ENCODE results near the gene GSTM2.

DNA sequence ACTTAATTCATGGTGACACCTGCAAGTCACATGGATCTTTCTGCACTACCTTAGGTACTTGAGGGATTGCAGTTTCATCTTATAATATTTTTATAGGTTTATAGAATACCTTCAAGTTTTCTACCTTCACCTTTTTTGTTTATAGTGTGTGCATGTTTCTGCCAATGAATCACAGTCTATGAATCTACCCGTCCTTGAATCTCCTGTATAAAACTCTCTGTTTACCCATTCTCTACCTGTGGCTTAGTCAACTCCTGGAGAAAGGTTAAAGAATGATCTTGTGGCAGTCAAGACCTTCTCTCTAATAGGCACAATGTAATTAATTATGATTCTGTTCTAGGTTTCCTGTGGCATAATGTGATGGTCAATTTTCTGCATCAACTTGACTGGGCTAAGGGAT is 3.2 kb upstream of the GSTM2 start:
- TF ChIP-seq MYC (IDR thresholded peaks at IDR 0.05; ENCODE audit: low read depth, low read length) = no peak
- TF ChIP-seq, protein P1, sequence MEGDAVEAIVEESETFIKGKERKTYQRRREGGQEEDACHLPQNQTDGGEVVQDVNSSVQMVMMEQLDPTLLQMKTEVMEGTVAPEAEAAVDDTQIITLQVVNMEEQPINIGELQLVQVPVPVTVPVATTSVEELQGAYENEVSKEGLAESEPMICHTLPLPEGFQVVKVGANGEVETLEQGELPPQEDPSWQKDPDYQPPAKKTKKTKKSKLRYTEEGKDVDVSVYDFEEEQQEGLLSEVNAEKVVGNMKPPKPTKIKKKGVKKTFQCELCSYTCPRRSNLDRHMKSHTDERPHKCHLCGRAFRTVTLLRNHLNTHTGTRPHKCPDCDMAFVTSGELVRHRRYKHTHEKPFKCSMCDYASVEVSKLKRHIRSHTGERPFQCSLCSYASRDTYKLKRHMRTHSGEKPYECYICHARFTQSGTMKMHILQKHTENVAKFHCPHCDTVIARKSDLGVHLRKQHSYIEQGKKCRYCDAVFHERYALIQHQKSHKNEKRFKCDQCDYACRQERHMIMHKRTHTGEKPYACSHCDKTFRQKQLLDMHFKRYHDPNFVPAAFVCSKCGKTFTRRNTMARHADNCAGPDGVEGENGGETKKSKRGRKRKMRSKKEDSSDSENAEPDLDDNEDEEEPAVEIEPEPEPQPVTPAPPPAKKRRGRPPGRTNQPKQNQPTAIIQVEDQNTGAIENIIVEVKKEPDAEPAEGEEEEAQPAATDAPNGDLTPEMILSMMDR (IDR thresholded peaks at IDR 0.05; ENCODE audit: extremely low read depth in 1 of 2, insufficient read depth in 1 of 2, low read depth in 1 of 2, low read length in 2 of 2) = no peak
